Mesothelial cell of epicardium (in vitro differentiated cells): Measurements from ENCODE around the gene SAP30L. TPM values are rescaled to one million over a fixed set of nuclear protein-coding genes. Genes with fewer than 3 reads are reported as not detected.

ENCODE experiments used
- DNase-seq, 2 experiments: peaks; one replicate each; pipeline ENCODE4 v3.0.0; 2021; ENCODE audit warnings: low spot score in 2 of 2; ENCODE audit not compliant: unreplicated experiment in 2 of 2
- H3K27ac Mint-ChIP-seq: 2 replicates; pipeline ENCODE4 v1.8.0; 2021; ENCODE audit warnings: mixed read lengths
- H3K27me3 Mint-ChIP-seq: 2 replicates; pipeline ENCODE4 v1.8.0; 2021; ENCODE audit warnings: low read depth, mixed read lengths
- H3K36me3 Mint-ChIP-seq: 2 replicates; pipeline ENCODE4 v1.8.0; 2021; ENCODE audit warnings: mixed read lengths
- H3K4me1 Mint-ChIP-seq: 2 replicates; pipeline ENCODE4 v1.8.0; 2021; ENCODE audit warnings: mixed read lengths
- H3K4me3 Mint-ChIP-seq: 2 replicates; pipeline ENCODE4 v1.8.0; 2021; ENCODE audit warnings: mild to moderate bottlenecking, moderate library complexity, mixed read lengths
- H3K9me3 Mint-ChIP-seq: 2 replicates; pipeline ENCODE4 v1.8.0; 2021; ENCODE audit warnings: mixed read lengths
- total RNA-seq: library from RNA; stranded (reverse); gene quantifications from 3 replicates; pipeline ENCODE4 v1.2.1, GENCODE V29; 2021
- TF ChIP-seq, protein P1 (sequence below): fragments of 200-600 bp; sonication (generic); IDR thresholded peaks from one replicate; pipeline ENCODE4 v1.5.0; 2021; ENCODE audit warnings: antibody characterized with exemption; ENCODE audit not compliant: unreplicated experiment

SAP30L gene
- total RNA-seq, 1 donor from 2014 or later: 36.2 TPM

DNA sequence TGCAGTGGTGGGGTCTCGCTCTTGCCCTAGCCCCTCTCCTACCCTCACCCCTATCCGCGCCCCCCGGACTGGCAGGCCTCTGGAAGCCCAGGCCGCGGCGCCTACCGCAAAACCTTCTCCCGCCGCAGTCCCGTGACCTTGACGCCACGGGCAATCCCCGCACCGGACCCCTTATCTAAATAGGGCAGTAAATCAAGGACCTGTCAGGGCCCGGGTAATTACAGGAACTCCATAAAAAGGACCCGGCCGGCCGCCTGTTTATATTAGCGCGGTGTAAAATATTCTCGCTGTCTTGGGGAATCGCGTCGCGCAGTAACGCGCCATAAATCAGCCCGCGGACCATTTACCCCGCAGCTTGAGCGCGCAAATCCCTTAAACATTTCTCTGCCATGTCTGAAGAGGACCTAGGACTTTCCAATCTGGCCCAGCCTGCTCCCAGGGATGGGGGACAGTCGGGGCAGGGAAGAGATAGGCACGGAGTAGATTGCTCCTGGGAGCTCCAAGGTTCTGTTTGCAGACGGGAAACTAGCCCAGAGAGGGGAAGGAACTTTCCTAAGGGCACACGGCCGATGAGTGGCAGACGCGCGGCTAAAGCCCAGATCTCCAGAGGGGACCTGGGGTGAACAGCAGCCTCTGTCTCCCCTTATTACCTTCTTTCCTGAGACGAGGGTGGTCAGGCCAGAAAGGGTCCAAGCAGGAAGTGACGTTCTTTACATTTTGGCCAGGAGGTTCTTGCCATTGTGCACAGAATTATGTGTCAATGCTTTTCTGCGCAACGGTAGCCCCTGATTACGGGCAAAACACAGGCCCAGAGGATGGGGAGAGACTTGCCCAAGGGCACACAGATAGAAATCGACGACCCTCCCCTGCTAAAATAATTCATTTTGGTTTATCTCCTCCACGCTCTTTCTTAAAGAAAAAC, 37.0 kb downstream of the SAP30L start:
- peaks cover 84% of the 10 kb centered on the region for H3K4me1 Mint-ChIP-seq
- peaks cover 68% of the 10 kb centered on the region for H3K27me3 Mint-ChIP-seq
- H3K4me3 Mint-ChIP-seq: peak overlapping the region; percentile 55
- peak overlapping the region; percentile 91 for H3K27ac Mint-ChIP-seq
- DNase-seq: peak in 1 of 2 experiments; percentile 49
- TF ChIP-seq, protein P1, sequence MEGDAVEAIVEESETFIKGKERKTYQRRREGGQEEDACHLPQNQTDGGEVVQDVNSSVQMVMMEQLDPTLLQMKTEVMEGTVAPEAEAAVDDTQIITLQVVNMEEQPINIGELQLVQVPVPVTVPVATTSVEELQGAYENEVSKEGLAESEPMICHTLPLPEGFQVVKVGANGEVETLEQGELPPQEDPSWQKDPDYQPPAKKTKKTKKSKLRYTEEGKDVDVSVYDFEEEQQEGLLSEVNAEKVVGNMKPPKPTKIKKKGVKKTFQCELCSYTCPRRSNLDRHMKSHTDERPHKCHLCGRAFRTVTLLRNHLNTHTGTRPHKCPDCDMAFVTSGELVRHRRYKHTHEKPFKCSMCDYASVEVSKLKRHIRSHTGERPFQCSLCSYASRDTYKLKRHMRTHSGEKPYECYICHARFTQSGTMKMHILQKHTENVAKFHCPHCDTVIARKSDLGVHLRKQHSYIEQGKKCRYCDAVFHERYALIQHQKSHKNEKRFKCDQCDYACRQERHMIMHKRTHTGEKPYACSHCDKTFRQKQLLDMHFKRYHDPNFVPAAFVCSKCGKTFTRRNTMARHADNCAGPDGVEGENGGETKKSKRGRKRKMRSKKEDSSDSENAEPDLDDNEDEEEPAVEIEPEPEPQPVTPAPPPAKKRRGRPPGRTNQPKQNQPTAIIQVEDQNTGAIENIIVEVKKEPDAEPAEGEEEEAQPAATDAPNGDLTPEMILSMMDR: no peak
- no peaks in the 10 kb centered on the region for H3K36me3 Mint-ChIP-seq
- no peaks in the 10 kb centered on the region for H3K9me3 Mint-ChIP-seq

DNA sequence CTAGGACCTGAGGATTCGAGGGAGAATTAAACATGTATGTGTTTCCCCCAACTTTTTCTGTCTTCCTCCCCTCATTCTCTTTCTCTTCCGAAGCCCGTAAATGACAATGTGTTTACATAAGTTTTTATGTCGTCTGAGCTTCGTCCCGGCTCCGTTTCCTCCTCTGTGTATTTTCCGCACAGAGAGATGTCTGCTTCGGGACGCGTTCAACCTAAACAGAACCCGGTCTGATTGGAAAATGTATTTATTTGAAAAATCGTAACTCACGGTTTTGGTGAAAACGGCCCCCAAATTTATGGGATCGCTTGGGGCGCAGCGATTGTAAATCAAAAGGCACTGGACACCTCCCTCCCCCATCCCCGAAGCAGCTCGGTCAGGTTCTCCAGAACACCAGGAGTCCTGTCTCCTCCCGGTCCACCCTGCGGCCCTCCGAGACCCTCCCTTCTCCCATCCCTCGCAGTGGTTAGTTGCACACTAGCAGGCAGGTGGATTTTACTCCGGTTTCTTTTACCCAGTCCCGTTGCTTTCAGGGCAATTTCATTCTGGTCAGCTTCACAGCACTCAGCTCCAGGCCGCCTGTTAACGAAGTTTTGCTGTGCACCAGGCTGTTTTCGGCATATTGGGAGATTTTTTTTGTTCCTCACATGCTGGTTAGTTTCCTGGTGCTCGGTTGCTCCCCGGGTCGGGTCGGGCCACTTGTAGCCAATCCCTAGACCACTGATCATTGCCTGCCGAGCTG, 38.0 kb downstream of the SAP30L start:
- H3K9me3 Mint-ChIP-seq: no peaks in the 10 kb centered on the region
- TF ChIP-seq, protein P1: no peak
- peak overlapping the region; percentile 48 for H3K4me3 Mint-ChIP-seq
- peaks cover 68% of the 10 kb centered on the region for H3K27me3 Mint-ChIP-seq
- peaks cover 86% of the 10 kb centered on the region for H3K4me1 Mint-ChIP-seq
- H3K27ac Mint-ChIP-seq: peak overlapping the region; percentile 78
- DNase-seq: no peak
- no peaks in the 10 kb centered on the region for H3K36me3 Mint-ChIP-seq

DNA sequence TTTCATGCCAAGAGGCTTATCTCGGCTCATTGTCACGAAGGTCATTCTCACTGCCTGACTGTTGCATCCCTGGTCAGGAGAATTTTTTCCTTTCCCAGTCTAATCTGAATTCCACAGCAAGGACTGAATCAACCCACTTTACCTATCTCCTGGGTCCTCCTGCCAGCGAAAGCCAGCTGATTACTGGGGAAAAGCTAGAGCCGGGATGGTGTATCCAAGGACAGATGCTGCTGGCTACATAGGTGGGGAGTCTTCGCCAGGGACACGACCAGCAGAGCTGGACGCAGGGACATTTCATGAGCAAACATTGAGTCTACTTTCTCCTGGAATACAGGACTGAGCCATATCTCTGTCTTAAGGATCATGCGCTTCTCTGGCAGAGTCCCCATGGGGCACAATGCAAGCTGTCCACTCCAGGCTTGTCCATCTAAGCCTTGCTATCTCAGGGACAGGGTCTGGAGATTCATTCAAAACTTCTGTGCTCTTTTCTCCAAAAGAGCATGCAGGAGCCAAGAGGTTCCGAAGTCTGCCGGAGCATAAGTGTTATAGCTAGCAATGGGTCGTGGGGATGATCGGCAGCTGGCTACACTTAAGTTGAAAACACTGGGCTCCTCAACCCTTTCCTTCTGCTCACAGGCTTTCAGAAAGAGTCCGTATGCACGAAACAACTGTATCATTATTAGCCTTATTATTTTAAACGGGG, 38.7 kb downstream of the SAP30L start:
- Mint-ChIP-seq H3K27me3 (peaks cover 62% of the 10 kb centered on the region), H3K27ac (no peak overlapping the region), H3K4me1 (peaks cover 83% of the 10 kb centered on the region), H3K9me3 (no peaks in the 10 kb centered on the region), H3K4me3 (peak overlapping the region; percentile 48), H3K36me3 (no peaks in the 10 kb centered on the region)
- no peak for DNase-seq
- TF ChIP-seq, protein P1: no peak

DNA sequence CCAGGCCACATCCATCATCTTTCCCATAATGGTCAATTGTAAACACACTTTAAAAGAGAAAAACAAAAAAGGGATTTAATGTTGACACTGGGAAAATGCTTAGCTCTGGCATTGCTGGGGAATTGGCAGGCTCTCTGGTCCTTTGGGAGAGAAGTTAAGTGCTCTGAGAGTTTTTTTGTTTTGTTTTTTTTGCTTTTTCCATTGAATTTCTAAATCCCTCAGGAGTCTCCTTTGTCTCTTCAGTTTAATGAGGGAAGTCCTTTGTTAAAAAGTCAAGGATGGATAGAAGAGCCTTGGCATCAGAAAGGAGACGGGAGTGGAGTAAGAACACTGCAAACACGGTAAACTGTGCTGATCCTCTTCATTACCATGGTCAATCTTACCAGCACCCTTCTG, 39.3 kb downstream of the SAP30L start:
- peaks cover 59% of the 10 kb centered on the region for H3K27me3 Mint-ChIP-seq
- H3K27ac Mint-ChIP-seq: peak overlapping the region; percentile 91
- peak overlapping the region; percentile 9 for H3K4me3 Mint-ChIP-seq
- no peaks in the 10 kb centered on the region for H3K9me3 Mint-ChIP-seq
- TF ChIP-seq, protein P1: no peak
- H3K4me1 Mint-ChIP-seq: peaks cover 83% of the 10 kb centered on the region
- H3K36me3 Mint-ChIP-seq: no peaks in the 10 kb centered on the region
- DNase-seq: no peak

- H3K4me1 Mint-ChIP-seq: peaks cover 75% of the 10 kb centered on the region
- H3K36me3 Mint-ChIP-seq: no peaks in the 10 kb centered on the region
- H3K9me3 Mint-ChIP-seq: no peaks in the 10 kb centered on the region
- peaks cover 50% of the 10 kb centered on the region for H3K27me3 Mint-ChIP-seq
- no peak overlapping the region for H3K4me3 Mint-ChIP-seq
- H3K27ac Mint-ChIP-seq: peak overlapping the region; percentile 91
- TF ChIP-seq, protein P1: no peak
- DNase-seq: no peak
Observed at GRCh38 chr5:154485850-154486426, 40.1 kb downstream of the SAP30L start.
